ENCODE data around the gene USP7.

The USP7 gene

GRCh38 chr16:8956265-8957062, 7.2 kb downstream of the USP7 start:
- DNase-seq (ENCODE audit: low read depth in 1 of 2, low spot score in 1 of 2), result no peak
- TF ChIP-seq JUND (IDR thresholded peaks at IDR 0.05; ENCODE audit: low read depth), result no peak
- in situ Hi-C loops (cut with HindIII; ENCODE audit: low pct_unique_long_range_greater_than_20kb, low sequenced_read_pairs), result no loop called here

GRCh38 chr16:8955828-8956227, 7.9 kb downstream of the USP7 start:
- DNase-seq (ENCODE audit: low read depth in 1 of 2, low spot score in 1 of 2), result no peak
- no peak for TF ChIP-seq JUND (IDR thresholded peaks at IDR 0.05; ENCODE audit: low read depth)
- in situ Hi-C loops (cut with HindIII; ENCODE audit: low pct_unique_long_range_greater_than_20kb, low sequenced_read_pairs), result no loop called here

- TF ChIP-seq JUND (IDR thresholded peaks at IDR 0.05; ENCODE audit: low read depth), result no peak
- DNase-seq (ENCODE audit: low read depth in 1 of 2, low spot score in 1 of 2), result no peak
- in situ Hi-C loops (cut with HindIII; ENCODE audit: low pct_unique_long_range_greater_than_20kb, low sequenced_read_pairs), result no loop called here
These were observed 10.6 kb downstream of the USP7 start for GRCh38 chr16:8953064-8953463.

- DNase-seq (ENCODE audit: low read depth in 1 of 2, low spot score in 1 of 2), result no peak
- TF ChIP-seq JUND (IDR thresholded peaks at IDR 0.05; ENCODE audit: low read depth), result no peak
- in situ Hi-C loops (cut with HindIII; ENCODE audit: low pct_unique_long_range_greater_than_20kb, low sequenced_read_pairs), result no loop called here
These were observed 11.4 kb downstream of the USP7 start for GRCh38 chr16:8952281-8952751.

- in situ Hi-C loops (cut with HindIII; ENCODE audit: low pct_unique_long_range_greater_than_20kb, low sequenced_read_pairs), result no loop called here
- no peak for DNase-seq (ENCODE audit: low read depth in 1 of 2, low spot score in 1 of 2)
- TF ChIP-seq JUND (IDR thresholded peaks at IDR 0.05; ENCODE audit: low read depth), result no peak
These were observed 12.0 kb downstream of the USP7 start for GRCh38 chr16:8951447-8952280.

GRCh38 chr16:8950580-8951077, 13.1 kb downstream of the USP7 start:
- in situ Hi-C loops (cut with HindIII; ENCODE audit: low pct_unique_long_range_greater_than_20kb, low sequenced_read_pairs), result no loop called here
- DNase-seq (ENCODE audit: low read depth in 1 of 2, low spot score in 1 of 2), result no peak
- TF ChIP-seq JUND (IDR thresholded peaks at IDR 0.05; ENCODE audit: low read depth), result no peak

GRCh38 chr16:8949536-8950418, 13.9 kb downstream of the USP7 start:
- in situ Hi-C loops (cut with HindIII; ENCODE audit: low pct_unique_long_range_greater_than_20kb, low sequenced_read_pairs), result no loop called here
- no peak for TF ChIP-seq JUND (IDR thresholded peaks at IDR 0.05; ENCODE audit: low read depth)
- no peak for DNase-seq (ENCODE audit: low read depth in 1 of 2, low spot score in 1 of 2)

GRCh38 chr16:8948831-8949230, 14.9 kb downstream of the USP7 start:
- TF ChIP-seq JUND (IDR thresholded peaks at IDR 0.05; ENCODE audit: low read depth), result no peak
- no peak for DNase-seq (ENCODE audit: low read depth in 1 of 2, low spot score in 1 of 2)
- in situ Hi-C loops (cut with HindIII; ENCODE audit: low pct_unique_long_range_greater_than_20kb, low sequenced_read_pairs), result no loop called here

GRCh38 chr16:8948069-8948593, 15.6 kb downstream of the USP7 start:
- no peak for TF ChIP-seq JUND (IDR thresholded peaks at IDR 0.05; ENCODE audit: low read depth)
- no peak for DNase-seq (ENCODE audit: low read depth in 1 of 2, low spot score in 1 of 2)
- in situ Hi-C loops (cut with HindIII; ENCODE audit: low pct_unique_long_range_greater_than_20kb, low sequenced_read_pairs), result no loop called here

GRCh38 chr16:8946544-8946943, 17.2 kb downstream of the USP7 start:
- in situ Hi-C loops (cut with HindIII; ENCODE audit: low pct_unique_long_range_greater_than_20kb, low sequenced_read_pairs), result no loop called here
- DNase-seq (ENCODE audit: low read depth in 1 of 2, low spot score in 1 of 2), result no peak
- TF ChIP-seq JUND (IDR thresholded peaks at IDR 0.05; ENCODE audit: low read depth), result no peak

- DNase-seq (ENCODE audit: low read depth in 1 of 2, low spot score in 1 of 2), result no peak
- in situ Hi-C loops (cut with HindIII; ENCODE audit: low pct_unique_long_range_greater_than_20kb, low sequenced_read_pairs), result no loop called here
- TF ChIP-seq JUND (IDR thresholded peaks at IDR 0.05; ENCODE audit: low read depth), result no peak
These were observed 17.9 kb downstream of the USP7 start for GRCh38 chr16:8945626-8946296.

All from T47D (cell line).